Adrenal gland (tissue), 12 donors: Measurements from ENCODE around the gene NNT. TPM values are rescaled to one million over a fixed set of nuclear protein-coding genes. Genes with fewer than 3 reads are reported as not detected.
"Not testable (repeated sequence)": the region's sequence is repeated elsewhere in the genome, so short reads cannot be mapped to it uniquely, and the experiment has no call there.

Experiments used
- DNase-seq, 7 donors: peaks; one replicate each; pipeline ENCODE4 v3.0.0-alpha.2; 2019 to 2020
- H3K27ac ChIP-seq, 5 donors: fragments of 200-600 bp; sonication (generic) in 4 of 5; 1 replicate in 3 of 5; 2 replicates in 2 of 5; pipeline versions ENCODE4 v1.5.1 to v1.8.0; 2016 to 2020; ENCODE audit warnings: mild to moderate bottlenecking in 1 of 5
- H3K27me3 ChIP-seq: fragments of 200-600 bp; 2 replicates; pipeline ENCODE4 v1.8.0; 2021
- H3K36me3 ChIP-seq, 2 donors: fragments of 200-600 bp; replicated peaks in 1 of 2; 1 replicate in 1 of 2; 2 replicates in 1 of 2; pipeline versions ENCODE4 v1.5.1 to v1.8.0; 2018 to 2022
- H3K4me1 ChIP-seq, 2 donors: fragments of 200-600 bp; replicated peaks in 1 of 2; 1 replicate in 1 of 2; 2 replicates in 1 of 2; pipeline versions ENCODE4 v1.5.1 to v1.8.0; 2018 to 2021
- H3K4me3 ChIP-seq, 4 donors: fragments of 200-600 bp; sonication (generic) in 3 of 4; one replicate each; pipeline ENCODE4 v1.5.1; 2016 to 2018
- H3K9me3 ChIP-seq, 3 donors: fragments of 200-600 bp; sonication (generic) in 1 of 3; replicated peaks in 1 of 3; 1 replicate in 2 of 3; 2 replicates in 1 of 3; pipeline versions ENCODE4 v1.5.1 to v1.8.0; 2016 to 2021
- POLR2A ChIP-seq, 2 donors: fragments of 450-650 bp; IDR thresholded peaks; one replicate each; pipeline ENCODE4 v1.6.1; 2017; ENCODE audit warnings: antibody characterized with exemption in 2 of 2, mild to moderate bottlenecking in 2 of 2, moderate library complexity in 1 of 2
- WGBS, 4 donors: extraction: QIAGEN DNeasy Blood & Tissue Kit in 2 of 4; methylation state at CpG; one replicate each; pipeline versions ENCODE4 v1.1.5 to v1.1.7; 2013 to 2017; 5-methylcytosine and 5-hydroxymethylcytosine counted together
- intact Hi-C, 2 donors: fragments of 100-400 bp; cut with DNase I; formaldehyde crosslinking; loops; one replicate each; pipeline versions ENCODE4 v1.14.1 to v1.15.0; 2022 to 2023
- polyA plus RNA-seq, 3 donors: library from polyadenylated mRNA; stranded (reverse); fragments of 200-250 nt in 2 of 3; fragments of 350-450 nt in 1 of 3; fragmentation: Illumina TruSeq in 1 of 3; extraction: RNeasy Lipid Tissue Mini Kit (QIAGEN cat#74804) in 1 of 3; gene quantifications; one replicate each; pipeline ENCODE4 v1.2.3, GENCODE V29; 2013 to 2014
- total RNA-seq, 9 donors: library from RNA; depleted of rRNA in 4 of 9; stranded (reverse); fragments of >200 nt in 4 of 9; fragments of 120-200 nt in 1 of 9; fragmentation: NEBNext Ultra II Directional in 1 of 9; extraction: Animal tissue kit (Norgen Biotek cat#: 25700) in 1 of 9; gene quantifications; one replicate each; pipeline versions ENCODE4 v1.1.0 to v1.2.4, GENCODE V29; 2013 to 2023
- TF ChIP-seq, protein P1 (sequence below), 6 experiments: fragments of 450-650 bp in 4 of 6; fragments of 200-600 bp in 2 of 6; sonication (generic) in 1 of 6; IDR thresholded peaks; 1 replicate in 5 of 6; 2 replicates in 1 of 6; pipeline versions ENCODE4 v1.5.1 to v1.8.0; 2016 to 2021; ENCODE audit warnings: antibody characterized with exemption in 6 of 6, mild to moderate bottlenecking in 2 of 6, moderate library complexity in 1 of 6
- donor health status: healthy with polysubstance abuse.
- donor health status: Bipolar disorder and iron deficiency.
- donor health status: DM: yes; HTN: yes; CAD: no.
- donor health status: DM: no; HTN: no; CAD: no.
- donor health status: DM: no; HTN: no; CAD: no.
- donor health status: DM: yes; HTN: yes; CAD: no.

NNT gene
- total and polyA plus RNA-seq, 12 donors = 6.9 to 104 (median 59.1) TPM

DNA sequence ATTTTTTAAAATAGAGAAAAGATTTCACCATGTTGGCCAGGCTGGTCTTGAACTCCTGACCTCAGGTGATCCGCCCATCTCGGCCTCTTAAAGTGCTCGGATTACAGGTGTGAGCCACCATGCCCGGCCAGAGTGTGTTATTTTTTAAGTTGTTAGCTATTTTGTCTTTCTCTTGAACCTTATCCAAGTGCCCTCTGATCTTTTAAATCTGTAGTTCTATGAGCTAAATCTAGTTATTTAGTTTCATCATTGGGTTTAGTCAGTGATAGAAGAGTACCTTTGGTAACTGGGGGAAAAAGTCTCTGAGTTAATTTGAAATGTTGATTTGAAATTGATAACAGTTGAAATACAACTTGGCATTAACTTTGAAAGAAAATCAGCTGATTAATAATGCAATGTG lies 88.3 kb downstream of the NNT start:
- 76 to 93% (median 83%) methylated on average over 4 of the region's 4 CpGs for WGBS, 4 donors
- Histone ChIP-seq H3K27ac (no peak overlapping the region), H3K4me3 (no peak overlapping the region), H3K36me3 (no peaks in the 10 kb centered on the region), H3K4me1 (peaks cover 0 to 10% of the 10 kb centered on the region in 2 donors), H3K9me3 (no peaks in the 10 kb centered on the region), H3K27me3 (no peaks in the 10 kb centered on the region)
- intact Hi-C loops = no loop called here
- DNase-seq = no peak
- TF ChIP-seq, protein P1, sequence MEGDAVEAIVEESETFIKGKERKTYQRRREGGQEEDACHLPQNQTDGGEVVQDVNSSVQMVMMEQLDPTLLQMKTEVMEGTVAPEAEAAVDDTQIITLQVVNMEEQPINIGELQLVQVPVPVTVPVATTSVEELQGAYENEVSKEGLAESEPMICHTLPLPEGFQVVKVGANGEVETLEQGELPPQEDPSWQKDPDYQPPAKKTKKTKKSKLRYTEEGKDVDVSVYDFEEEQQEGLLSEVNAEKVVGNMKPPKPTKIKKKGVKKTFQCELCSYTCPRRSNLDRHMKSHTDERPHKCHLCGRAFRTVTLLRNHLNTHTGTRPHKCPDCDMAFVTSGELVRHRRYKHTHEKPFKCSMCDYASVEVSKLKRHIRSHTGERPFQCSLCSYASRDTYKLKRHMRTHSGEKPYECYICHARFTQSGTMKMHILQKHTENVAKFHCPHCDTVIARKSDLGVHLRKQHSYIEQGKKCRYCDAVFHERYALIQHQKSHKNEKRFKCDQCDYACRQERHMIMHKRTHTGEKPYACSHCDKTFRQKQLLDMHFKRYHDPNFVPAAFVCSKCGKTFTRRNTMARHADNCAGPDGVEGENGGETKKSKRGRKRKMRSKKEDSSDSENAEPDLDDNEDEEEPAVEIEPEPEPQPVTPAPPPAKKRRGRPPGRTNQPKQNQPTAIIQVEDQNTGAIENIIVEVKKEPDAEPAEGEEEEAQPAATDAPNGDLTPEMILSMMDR (IDR thresholded peaks at IDR 0.05) = no peak
- TF ChIP-seq POLR2A (IDR thresholded peaks at IDR 0.05) = no peak

DNA sequence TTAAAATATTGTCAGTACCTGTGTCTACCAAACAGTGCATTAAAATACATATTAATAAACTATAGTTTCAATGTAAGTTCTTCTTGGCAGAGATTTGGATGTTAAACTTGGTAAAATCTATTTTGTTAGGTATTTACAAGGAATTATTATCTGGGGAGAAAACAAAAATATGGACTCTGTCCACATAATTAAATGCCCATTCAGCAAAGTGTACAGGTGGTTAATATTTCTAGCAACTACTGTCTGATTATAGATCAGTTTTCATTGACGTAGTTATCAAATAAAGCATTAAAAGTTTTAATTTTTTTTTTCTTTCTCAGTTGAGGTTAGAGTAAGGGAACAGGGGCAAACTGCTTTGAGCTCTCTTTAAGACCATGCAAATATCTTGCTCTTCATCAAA lies 88.9 kb downstream of the NNT start:
- H3K36me3 ChIP-seq = no peaks in the 10 kb centered on the region
- H3K4me1 ChIP-seq = peaks cover 0 to 10% of the 10 kb centered on the region in 2 donors
- no peaks in the 10 kb centered on the region for H3K27me3 ChIP-seq
- no peak overlapping the region for H3K27ac ChIP-seq
- WGBS, 4 donors = 85 to 91% (median 88%) methylated on average over 1 of the region's 1 CpG
- no peak overlapping the region for H3K4me3 ChIP-seq
- TF ChIP-seq, protein P1 (IDR thresholded peaks at IDR 0.05) = no peak
- TF ChIP-seq POLR2A (IDR thresholded peaks at IDR 0.05) = no peak
- intact Hi-C loops = no loop called here
- no peak for DNase-seq
- no peaks in the 10 kb centered on the region for H3K9me3 ChIP-seq

GRCh38 chr5:43693411-43693810 lies 90.4 kb downstream of the NNT start:
- Histone ChIP-seq H3K4me3 (no peak overlapping the region), H3K4me1 (peaks cover 0 to 10% of the 10 kb centered on the region in 2 donors), H3K36me3 (no peaks in the 10 kb centered on the region), H3K9me3 (no peaks in the 10 kb centered on the region), H3K27ac (no peak overlapping the region), H3K27me3 (no peaks in the 10 kb centered on the region)
- intact Hi-C loops = no loop called here
- TF ChIP-seq POLR2A (IDR thresholded peaks at IDR 0.05) = no peak
- TF ChIP-seq, protein P1 (IDR thresholded peaks at IDR 0.05) = no peak
- DNase-seq = no peak

GRCh38 chr5:43694027-43694426 lies 91.0 kb downstream of the NNT start:
- H3K4me3 ChIP-seq = no peak overlapping the region
- no peak overlapping the region for H3K27ac ChIP-seq
- no peaks in the 10 kb centered on the region for H3K27me3 ChIP-seq
- intact Hi-C loops = no loop called here
- DNase-seq = no peak
- no peaks in the 10 kb centered on the region for H3K36me3 ChIP-seq
- H3K9me3 ChIP-seq = no peaks in the 10 kb centered on the region
- 89 to 100% (median 95%) methylated on average over 1 of the region's 1 CpG for WGBS, 4 donors
- H3K4me1 ChIP-seq = peaks cover 0 to 10% of the 10 kb centered on the region in 2 donors
- no peak for TF ChIP-seq POLR2A (IDR thresholded peaks at IDR 0.05)
- TF ChIP-seq, protein P1 (IDR thresholded peaks at IDR 0.05) = no peak

DNA sequence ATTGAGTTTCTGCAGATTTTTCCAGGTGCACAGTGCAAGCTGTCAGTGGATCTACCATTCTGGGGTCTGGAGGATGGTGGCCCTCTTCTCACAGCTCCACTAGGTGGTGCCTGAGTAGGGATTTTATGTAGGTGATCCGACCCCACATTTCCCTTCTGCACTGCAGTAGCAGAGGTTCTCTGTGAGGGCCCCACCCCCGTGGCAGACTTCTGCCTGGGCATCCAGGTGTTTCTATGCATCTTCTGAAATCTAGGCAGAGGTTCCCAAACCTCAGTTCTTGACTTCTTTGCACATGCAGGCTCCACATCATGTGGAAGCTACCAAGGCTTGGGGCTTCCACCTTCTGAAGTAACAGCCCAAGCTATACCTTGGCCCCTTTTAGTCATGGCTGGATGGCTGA lies 93.5 kb downstream of the NNT start:
- WGBS, 4 donors = 95 to 100% (median 96%) methylated on average over 2 of the region's 2 CpGs
- H3K27ac ChIP-seq, H3K4me3 ChIP-seq, H3K4me1 ChIP-seq, intact Hi-C loops, H3K9me3 ChIP-seq, H3K36me3 ChIP-seq, H3K27me3 ChIP-seq, DNase-seq: not testable (repeated sequence)
